HG03039 (cell line): Measurements from ENCODE around the gene GPA33.

ENCODE experiments used
- ATAC-seq: cut with Tn5 transposase; IDR thresholded peaks from one replicate; pipeline ENCODE4 v1.9.1; 2021; ENCODE audit warnings: mild to moderate bottlenecking, moderate library complexity; ENCODE audit not compliant: unreplicated experiment

The GPA33 gene, protein sequence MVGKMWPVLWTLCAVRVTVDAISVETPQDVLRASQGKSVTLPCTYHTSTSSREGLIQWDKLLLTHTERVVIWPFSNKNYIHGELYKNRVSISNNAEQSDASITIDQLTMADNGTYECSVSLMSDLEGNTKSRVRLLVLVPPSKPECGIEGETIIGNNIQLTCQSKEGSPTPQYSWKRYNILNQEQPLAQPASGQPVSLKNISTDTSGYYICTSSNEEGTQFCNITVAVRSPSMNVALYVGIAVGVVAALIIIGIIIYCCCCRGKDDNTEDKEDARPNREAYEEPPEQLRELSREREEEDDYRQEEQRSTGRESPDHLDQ

DNA sequence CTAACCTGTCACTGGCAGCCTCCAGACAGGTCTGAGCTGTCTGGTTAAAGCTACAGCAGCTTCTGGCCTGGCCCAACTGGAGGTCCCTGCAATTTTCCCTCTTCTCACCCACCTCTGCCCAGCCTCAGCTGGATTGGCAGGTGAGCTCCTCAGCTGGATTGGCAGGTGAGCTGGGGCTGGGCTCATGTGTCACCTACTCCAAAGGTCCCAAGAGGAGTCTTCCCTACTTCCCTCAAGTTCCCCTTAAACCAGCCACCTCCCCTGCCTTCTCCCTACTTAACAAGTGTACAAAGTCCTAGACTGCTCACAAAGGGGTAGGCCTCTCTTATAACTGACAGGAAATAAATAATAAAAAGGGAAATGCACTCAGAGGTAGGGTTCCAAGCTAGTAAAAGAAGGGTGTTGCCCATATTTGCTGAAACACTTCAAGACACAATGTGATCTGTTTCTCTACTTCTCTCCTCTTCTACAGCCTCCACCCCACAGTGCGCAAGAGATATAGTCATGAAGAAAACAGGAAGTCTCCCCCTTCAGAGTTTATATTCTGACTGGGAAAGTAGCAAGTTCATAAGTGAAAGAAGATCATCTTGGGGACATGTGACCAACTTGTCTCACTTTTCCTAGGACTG is at the start of gene GPA33:
Gene GPA33, minus strand, starts transcription at position 64 of the 629 bp plus-strand sequence. CDS start 90 bp downstream, outside the sequence.
- peak; percentile 53 for ATAC-seq

DNA sequence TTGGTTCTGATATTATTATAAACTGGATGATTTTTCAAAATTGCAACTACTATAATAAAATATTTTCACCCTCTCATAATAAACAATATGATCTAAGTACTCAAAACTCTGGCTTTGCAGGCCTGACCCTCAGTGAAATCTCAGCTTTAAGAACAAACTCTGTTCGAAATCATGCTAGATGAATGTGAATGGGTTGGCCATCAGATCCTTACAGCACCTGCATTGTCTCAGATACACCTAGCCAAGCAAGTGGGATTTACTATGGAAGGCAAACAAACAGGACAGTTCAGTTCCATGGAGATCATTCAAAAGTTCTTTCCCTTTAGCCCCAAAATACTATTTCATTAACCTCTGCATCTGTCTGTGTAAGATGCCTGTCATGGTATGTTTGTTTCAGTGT is 48.5 kb upstream of the GPA33 start:
- no peak for ATAC-seq

DNA sequence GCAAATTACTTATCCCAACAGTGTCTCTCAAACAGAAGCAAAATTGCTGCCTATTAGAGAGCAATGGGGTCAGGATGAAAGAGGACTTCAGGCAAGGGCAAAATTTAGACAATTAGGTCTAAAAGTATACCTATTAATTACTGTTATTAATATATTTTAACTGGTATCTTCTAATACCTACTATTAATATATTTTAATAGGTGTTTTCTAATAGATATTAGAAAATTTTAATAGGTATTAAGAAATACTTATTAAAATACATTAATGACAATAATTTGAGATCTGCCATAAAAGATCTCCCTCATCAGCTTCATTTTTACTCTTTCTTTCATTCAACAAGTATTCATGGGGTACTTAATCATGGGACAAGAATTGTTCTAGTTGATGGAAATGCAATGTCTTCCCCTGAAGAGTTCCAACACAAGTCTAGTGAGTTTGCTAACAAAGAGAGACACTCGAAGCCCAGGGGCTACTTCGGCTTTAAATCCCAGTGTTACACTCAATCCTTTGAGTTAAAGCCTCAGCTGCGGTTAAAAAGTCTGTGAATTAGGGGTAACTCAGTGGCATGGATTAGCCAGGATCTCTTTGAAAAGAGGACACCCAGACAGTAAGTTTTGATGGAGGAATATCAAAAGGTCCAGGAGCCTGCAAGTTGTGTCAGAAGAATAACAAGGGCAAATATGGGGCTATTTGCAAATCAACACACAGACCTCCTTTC is 47.8 kb upstream of the GPA33 start:
- ATAC-seq = no peak

DNA sequence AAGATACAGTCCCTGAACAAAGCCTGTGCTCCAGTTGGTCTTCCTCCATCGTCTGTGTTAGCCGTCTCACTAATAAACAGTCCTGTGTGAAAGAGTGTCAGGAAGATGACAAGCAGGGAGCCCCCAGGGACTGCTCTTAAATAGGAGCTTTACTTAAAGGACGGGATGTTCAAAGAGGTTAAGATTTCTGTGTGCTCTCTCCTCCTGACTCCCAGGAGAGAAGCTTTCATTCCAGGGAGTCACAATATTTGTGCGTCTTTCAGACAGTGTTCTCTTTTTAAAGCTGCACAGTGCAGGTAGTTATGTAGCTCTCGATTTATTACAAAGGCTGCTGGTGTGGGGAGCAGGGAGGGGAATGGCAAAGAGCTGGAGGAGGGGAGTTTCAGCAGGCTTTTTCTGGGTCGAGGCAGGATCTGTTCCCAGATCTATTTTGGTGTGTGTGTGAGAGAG is 47.2 kb upstream of the GPA33 start:
- no peak for ATAC-seq

DNA sequence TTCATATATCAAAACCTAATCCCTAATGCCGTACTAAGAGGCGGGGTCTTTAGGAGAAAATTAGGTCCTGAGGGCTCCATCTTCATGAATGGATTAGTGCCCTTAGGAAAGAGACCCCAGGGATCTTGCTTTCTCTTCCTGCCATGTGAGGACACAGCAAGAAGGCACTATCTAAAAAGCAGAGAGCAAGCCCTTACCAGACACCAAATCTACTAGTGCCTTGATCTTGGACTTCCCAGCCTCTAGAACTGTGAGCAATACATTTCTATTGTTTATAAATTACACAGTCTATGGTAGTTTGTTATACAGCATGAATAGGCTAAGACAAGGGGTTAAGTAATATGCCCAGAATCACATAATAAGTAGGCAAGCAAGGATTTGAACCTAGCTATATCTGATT is 46.6 kb upstream of the GPA33 start:
- no peak for ATAC-seq

DNA sequence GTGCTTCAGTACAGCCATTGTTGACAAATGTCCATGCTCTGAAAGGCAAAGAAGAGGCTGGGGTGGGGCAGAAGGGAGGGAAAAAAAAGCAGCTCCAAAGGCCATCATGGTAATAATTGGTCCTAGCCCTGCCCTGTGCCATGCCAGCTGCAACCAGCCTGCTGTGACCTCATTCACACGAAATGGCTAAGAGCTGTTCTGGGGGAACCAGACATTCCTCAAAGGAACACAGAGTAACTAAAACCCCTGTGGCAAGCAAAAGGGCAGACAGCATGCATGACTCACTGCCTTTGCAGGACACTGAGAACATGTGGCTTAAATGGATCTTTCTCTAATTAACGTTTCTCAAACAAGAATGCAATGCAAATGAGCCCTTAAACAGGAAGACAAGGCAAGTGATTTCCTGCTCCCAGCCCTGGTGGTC is 46.0 kb upstream of the GPA33 start:
- ATAC-seq = no peak

DNA sequence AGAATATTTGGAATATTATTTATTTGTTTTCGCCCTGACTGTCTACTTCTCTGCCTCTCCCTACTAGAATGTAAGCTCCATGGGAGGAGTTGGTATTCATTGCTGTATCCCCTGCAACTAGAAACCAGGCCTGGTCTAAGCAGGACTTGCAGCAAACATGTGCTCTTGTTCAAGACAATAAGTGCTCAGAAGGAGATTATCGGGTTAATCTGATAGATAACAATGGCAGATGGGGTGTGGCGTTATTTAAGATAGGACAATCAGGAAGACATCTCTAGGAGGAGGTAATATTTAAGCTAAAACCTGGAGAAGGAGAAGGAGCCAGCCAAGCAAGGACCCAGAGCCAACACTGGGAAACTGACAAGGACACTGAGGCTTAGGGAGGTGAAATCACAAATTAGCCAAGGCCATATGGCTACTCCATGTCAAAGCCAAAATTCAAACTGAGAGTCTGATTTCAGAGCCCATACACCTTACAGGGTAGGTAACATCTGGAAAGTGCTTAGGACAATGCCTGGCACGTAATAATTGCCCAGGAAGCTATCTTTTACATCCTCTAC is 45.2 kb upstream of the GPA33 start:
- ATAC-seq = no peak

DNA sequence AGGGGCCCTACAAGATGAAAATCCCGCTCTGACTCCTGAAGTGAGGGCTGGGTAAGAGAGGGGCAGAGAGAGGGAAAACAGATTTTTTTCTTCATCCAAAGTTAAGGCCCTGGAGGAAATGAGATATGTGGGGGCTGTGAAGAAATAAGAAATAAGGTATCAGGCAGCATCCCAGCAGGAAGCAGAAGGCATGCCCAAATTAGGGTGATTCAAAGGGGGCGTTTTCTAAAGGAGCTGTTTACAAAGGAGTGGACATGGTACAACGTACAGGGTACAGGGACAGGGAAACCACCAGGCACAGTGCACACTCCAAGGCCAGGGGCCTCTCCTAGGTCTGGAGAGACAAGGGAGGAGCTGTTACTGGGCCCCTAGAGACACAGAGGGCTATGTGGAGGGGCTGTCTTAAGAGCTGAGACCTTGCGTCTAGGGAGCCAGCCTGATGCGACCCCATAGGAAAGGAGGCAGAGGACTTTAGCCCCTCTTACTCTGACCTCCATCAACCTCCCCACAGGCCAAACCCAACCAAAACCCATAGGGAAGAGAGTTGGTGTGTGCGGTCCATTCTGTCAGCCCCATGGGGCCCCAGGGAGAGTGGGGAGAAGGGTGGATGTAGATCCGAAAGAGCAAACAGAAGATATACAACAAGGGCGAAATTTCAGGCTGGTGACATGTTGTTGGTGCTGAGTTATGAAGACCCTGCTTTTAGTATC is 42.3 kb upstream of the GPA33 start:
- no peak for ATAC-seq

DNA sequence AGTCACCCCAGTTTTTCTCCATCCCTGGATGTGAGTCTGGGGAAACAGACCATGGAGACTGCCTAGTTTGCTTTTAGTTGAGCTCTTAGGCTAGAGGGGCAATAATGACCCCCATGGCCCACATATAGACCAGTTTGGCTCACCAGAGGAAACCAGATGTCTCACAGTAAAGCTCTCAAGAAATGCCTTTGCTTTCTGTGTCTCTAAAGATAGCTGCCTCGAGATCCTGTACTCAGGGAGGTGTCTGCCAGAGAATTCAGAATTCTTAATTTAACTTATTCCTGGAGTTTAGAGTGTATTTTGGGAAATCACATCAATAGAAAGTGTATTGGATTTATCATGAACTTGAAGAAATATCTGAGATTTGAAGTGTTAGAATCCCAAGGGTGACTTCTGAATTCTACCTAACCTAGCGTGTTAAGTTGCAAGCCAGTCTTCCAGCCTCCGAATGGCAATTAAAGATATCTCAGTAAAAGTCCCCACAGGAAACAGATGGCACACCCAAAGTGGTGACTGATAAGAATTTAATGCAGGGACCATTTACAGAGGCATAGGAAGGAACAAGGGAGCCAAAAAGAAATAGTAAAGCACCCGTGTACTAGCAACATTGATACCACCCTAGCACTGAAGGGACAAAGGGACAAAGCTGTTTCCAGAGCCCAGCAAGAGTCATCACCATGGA is 40.8 kb upstream of the GPA33 start:
- ATAC-seq = no peak

DNA sequence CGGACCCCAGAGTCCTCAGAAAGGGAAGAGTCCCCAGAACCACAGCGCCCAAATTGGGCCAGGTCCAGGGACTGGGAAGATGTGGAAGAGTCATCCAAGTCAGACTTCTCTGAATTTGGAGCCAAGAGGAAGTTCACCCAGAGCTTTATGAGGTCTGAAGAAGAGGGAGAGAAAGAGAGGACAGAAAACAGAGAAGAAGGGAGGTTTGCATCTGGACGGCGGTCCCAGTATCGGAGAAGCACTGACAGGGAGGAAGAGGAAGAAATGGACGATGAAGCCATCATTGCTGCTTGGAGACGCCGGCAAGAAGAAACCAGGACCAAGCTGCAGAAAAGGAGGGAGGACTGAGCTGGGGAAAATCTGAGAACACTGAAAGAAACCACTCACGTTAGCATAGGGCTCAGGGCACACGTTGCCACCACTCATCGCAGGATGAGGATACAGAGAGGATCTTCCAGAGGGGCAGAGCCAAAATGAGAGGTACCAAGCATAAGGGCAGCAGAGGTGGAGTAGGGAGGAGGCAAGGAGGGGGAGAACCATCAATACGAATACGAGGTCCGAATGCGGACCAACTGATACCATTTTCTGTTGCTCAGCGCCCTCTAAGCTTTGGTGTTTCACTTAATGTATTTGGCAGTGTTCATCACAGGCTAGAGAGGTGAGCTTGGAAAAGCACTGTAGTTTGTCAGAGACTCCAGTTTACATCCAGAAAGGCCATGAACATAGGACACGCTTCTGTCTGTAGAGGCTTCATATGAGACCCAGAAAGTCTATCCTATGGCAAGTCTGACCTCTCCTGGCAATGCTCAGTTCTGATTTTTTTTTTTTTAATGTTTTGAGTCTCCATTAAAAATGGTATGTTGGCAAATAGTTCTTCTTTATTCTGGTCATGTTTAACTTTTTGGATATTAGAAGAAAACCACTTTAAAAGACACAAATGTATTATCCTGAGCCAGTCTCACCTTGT is 38.4 kb upstream of the GPA33 start:
- ATAC-seq = no peak

DNA sequence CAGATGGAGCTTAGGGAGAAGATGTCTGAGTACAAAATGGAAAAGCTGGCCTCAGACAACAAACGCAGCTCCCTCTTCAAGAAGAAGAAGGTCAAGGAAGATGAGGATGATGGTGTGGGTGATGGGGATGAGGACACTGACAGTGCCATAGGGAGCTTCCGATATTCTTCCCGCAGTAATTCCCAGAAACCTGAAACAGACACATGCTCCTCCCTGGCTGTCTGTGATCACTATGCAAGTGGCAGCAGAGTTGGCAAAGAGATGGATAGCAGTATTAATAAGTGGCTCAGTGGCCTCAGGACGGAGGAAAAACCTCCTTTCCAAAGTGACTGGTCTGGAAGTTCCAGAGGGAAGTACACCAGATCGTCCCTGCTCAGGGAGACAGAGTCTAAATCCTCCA is 37.5 kb upstream of the GPA33 start:
- no peak for ATAC-seq

DNA sequence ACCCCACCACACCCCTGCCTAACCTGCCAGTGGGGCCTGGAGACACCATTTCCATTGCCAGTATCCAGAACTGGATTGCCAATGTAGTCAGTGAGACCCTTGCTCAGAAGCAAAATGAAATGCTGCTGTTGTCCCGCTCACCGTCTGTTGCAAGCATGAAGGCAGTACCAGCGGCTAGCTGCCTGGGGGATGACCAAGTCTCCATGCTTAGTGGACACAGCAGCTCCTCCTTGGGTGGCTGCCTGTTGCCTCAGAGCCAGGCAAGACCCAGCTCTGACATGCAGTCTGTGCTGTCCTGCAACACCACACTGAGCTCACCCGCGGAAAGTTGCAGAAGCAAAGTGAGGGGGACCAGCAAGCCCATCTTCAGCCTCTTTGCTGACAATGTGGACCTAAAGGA is 37.1 kb upstream of the GPA33 start:
- no peak for ATAC-seq

DNA sequence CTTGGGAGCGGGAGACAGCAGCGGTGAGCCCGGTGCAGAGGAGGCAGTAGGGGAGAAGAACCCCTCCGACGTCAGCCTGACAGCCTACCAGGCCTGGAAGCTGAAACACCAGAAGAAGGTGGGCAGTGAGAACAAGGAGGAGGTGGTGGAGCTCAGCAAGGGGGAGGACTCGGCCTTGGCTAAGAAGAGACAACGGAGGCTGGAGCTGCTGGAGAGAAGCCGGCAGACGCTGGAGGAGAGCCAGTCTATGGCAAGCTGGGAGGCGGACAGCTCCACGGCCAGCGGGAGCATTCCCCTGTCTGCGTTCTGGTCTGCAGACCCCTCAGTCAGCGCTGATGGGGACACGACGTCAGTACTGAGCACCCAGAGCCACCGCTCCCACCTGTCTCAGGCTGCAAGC is 36.6 kb upstream of the GPA33 start:
- no peak for ATAC-seq

DNA sequence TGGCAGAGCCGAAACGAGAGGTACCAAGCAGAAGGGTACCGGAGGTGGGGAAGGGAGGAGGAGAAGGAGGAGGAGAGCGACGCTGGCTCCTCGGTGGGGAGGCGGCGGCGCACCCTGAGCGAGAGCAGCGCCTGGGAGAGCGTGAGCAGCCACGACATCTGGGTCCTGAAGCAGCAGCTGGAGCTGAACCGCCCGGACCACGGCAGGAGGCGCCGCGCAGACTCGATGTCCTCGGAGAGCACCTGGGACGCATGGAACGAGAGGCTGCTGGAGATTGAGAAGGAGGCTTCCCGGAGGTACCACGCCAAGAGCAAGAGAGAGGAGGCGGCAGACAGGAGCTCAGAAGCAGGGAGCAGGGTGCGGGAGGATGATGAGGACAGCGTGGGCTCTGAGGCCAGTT is 36.1 kb upstream of the GPA33 start:
- ATAC-seq = no peak

DNA sequence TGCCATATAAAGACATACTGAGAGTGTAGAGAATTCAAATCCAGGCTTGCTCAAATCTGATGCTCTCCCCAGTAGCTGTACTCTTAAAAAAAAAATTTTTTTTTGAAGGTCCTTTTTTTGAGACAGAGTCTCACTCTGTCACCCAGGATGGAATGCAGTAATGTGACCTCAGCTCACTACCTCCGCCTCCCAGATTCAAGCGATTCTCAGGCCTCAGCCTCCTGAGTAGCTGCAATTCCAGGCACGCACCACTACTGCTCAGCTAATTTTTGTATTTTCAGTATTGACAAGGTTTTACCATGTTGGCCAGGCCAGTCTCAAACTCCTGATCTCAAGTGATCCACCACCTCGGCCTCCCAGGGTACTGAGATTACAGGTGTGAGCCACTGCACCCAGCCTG is 32.4 kb upstream of the GPA33 start:
- ATAC-seq = no peak

DNA sequence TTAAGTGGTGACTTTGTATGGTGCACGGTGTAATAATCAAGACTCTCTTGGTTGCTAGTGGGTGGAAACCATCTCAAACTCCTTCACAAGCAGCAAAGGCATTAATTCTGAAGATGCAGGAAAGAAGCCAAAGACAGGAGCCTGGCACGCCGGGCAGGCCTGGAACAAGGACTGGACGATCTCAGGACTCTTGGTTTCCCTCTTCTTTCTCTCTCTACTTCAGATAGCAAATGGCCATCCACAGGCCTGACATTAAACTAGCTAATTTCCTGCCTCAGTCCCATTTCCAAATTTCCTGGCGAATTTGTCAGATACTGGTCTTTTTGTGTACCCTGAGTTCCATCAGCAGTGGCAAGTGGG is 31.9 kb upstream of the GPA33 start:
- no peak for ATAC-seq

DNA sequence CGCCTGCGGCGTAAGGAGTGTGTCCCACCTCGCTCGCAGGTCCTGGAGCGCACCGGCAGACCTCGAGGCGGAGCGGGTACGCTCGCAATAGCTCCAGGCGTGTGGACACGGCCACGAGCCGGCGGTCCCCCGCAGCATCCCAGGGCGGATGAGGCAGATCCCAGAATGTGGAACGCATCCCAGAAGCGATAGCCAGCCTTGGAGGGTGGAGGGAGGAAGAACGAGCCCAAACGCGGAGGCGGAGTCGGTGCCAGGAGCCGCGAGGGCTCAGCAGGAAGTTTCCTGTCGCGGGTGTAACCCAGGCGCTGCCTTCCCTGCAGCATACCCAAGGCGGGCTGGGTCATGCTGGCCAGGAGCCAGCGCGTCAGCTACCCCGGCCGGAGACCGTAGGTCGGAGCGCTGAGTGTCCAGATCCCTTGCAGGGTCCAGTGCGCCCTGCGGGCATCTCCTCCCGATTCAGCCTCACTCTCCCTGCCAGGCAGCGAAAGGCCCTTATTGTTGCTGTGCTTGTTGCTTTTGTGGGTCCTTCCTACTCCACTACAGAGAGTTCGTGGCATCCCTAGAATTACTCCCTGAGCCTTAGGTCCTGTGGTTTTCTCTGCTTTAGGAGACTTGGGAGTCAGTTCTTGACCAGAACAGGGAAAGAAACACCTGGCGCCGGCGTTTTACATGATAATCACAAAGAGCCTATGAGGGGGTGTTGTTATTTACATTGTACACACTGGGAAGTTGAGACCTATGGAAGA is 31.4 kb upstream of the GPA33 start:
- ATAC-seq = no peak

DNA sequence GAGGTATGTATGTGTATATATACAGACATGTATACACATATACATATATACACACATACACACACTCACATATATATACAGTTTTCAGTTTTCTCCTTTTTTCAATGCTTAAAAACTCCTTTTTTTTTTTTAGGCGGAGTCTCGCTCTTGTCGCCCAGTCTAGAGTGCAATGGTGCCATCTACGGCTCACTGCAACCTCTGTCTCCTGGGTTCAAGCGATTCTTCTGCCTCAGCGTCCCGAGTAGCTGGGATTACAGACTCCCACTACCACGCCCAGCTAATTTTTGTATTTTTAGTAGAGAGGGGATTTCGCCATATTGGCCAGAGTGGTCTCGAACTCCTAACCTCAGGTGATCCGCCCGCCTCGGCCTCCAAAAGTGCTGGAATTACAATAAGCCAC is 30.7 kb upstream of the GPA33 start:
- ATAC-seq = no peak

DNA sequence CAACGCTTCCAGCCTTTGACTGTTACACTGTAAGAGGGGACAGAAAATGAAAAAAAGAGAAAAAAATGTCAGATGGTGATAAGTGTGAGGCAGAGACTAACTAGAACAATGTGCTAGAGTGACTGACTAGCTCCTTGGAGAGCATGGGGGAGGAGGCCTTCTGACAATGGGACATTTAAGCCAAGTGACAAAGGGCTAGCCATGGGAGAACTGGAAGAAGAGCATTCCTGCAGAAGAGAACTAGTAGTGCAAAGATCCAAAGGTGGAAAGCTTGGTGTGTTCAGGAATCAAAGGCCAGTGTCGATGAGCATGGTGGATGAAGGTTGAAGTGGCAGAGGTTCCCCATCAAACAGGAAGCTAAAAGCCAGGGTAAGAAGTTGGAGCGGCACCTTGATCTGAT is 29.5 kb upstream of the GPA33 start:
- no peak for ATAC-seq
